CD1c-positive myeloid dendritic cell (primary cell): Measurements from ENCODE around the gene RPS13.
"Not testable (repeated sequence)": the region's sequence is repeated elsewhere in the genome, so short reads cannot be mapped to it uniquely, and the experiment has no call there.

Experiments
- DNase-seq: peaks from one replicate; pipeline ENCODE4 v3.0.0-alpha.2; 2016; ENCODE audit errors: extremely low spot score

The RPS13 gene

DNA sequence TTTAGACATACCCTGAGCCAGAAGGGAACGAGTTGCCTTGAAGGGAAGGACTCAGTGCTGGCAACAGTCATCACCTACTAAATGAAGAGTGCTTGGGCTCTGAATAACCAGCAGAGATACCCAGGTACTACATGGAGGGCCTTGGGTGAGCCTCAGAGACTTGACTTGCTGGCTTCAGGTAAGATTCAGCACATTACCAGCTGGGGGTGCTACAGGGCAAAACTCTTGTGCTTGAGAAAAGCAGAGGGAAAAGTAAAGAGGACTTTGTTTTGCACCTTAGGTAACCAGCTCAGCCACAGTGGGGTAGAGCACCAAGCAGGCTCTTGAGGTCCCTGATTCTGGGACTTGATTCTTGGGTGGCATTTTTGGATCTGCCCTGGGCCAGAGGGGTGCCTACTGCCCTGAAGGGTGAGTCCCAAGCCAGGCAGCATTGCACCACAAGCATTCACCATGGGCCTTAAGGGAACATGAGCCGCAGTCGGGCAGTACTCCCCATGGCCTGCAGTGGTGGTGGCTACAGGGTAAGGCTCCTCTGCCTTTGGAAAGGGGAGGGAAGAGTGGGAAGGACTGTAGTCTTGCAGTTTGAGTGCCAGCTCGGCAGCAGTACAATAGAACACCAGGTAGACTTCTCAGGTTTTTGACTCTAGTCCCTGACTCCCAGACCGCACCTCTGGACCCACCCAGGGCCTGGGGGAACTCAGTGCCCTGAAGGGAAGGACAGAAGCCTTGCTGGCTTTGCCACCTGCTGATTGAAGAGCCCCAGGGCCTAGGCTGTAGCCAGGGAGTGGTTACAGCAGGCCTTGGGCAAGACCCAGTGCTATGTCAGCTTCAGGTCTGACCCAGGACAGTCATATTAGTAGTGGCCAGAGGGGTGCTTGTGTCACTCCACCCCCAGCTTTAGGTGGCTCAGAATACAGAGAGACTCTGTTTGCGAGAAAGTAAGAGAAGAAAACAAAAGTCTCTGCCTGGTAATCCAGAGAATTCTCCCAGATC, 40.5 kb downstream of the RPS13 start:
- no peak for DNase-seq

DNA sequence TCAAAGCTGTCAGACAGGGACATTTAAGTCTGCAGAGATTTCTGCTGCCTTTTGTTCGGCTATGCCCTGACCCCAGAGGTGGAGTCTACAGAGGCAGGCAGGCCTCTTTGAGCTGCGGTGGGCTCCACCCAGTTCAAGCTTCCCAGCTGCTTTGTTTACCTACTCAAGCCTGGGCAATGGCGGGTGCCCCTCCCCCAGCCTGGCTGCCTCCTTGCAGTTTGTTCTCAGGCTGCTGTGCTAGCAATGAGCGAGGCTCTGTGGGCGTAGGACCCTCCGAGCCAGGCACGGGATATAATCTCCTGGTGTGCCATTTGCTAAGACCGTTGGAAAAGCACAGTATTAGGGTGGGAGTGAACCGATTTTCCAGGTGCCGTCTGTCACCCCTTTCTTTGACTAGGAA, 43.4 kb downstream of the RPS13 start:
- DNase-seq: not testable (repeated sequence)

- no peak for DNase-seq
Measured at GRCh38 chr11:17026487-17027082, 50.9 kb downstream of the RPS13 start.

GRCh38 chr11:17024924-17025323, 52.5 kb downstream of the RPS13 start:
- DNase-seq: no peak
